Measurements from ENCODE around the gene HIBCH.
A peak's percentile ranks its signal among the peaks of the same experiment; 100 is the strongest.
"Not testable (repeated sequence)": the region's sequence is repeated elsewhere in the genome, so short reads cannot be mapped to it uniquely, and the experiment has no call there.

The HIBCH gene, protein sequence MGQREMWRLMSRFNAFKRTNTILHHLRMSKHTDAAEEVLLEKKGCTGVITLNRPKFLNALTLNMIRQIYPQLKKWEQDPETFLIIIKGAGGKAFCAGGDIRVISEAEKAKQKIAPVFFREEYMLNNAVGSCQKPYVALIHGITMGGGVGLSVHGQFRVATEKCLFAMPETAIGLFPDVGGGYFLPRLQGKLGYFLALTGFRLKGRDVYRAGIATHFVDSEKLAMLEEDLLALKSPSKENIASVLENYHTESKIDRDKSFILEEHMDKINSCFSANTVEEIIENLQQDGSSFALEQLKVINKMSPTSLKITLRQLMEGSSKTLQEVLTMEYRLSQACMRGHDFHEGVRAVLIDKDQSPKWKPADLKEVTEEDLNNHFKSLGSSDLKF

DNA sequence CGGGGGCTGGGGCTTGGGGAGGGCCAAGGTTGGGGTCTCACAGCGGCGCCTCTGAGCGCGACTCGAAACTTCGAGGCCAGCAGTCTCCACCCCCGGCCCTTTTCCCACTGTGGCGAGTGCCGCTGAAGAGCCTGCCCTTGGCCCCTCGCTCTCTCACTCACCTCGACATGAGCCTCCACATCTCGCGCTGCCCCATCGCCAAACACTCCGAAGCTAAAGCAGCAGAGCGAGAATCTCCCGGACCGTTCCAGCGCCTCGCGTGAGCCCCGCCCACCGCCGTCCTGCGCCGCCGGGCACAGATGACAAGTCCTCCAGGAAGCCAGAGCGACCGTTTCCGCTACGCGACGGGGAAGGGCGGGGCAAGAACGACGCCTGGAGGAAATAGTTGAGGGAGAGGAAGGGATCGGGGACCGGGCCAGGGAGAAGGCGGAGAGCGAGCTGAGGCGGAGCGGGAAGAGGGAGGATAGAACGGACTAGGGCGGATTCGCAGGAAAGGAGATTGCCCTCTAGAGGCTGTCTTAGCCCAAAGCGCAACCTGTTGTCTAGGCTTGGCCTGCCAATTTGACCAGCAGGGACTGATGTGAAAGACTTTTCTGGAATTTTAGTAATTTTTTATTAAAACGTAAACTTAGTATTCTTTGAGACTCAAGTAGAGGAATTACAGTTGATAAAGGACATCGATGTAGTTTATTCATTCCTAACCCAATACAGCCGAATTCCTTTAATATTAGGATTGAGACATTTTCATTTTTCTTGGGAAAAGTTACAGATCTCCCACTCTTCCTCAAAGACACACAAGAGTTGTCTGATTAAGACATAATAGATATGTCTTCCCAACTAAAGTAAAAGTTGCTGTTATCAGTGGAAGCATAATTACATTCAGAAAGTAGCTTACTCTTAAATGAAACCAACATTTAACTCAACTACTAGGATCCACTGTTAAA, at the start of gene HIBCH:
Gene HIBCH (minus strand): TSS at position 272 of the 944 bp plus-strand sequence. CDS start 76 bp downstream, at position 196.
- peak; percentile 86 to 89 for DNase-seq (ENCODE audit: low read depth in 2 of 2)

GRCh38 chr2:190367091-190367490, 47.5 kb upstream of the HIBCH start:
- DNase-seq (ENCODE audit: low read depth in 2 of 2), result no peak

DNA sequence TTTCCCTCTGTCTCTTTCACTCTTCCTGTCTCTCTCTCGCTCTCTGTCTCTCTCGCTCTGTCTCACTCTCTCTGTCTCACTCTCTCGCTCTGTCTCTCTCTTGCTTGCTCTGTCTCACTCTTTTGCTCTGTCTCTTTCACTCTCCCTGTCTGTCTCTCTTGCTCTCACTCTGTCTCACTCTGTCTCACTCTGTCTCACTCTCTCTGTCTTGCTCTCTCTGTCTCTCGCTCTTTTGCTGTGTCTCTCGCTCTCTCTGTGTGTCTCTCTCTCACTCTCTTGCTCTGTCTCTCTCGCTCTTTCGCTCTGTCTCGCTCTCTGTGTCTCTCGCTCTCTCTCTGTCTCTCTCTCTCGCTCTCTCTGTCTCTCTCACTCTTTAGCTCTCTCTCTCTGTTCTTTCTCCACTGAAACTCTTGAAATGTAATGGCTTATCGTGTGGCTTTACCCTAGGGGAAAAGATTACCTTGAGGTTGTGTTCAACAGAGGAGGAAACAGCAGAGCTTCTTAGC, 46.7 kb upstream of the HIBCH start:
- no peak for DNase-seq (ENCODE audit: low read depth in 2 of 2)

DNA sequence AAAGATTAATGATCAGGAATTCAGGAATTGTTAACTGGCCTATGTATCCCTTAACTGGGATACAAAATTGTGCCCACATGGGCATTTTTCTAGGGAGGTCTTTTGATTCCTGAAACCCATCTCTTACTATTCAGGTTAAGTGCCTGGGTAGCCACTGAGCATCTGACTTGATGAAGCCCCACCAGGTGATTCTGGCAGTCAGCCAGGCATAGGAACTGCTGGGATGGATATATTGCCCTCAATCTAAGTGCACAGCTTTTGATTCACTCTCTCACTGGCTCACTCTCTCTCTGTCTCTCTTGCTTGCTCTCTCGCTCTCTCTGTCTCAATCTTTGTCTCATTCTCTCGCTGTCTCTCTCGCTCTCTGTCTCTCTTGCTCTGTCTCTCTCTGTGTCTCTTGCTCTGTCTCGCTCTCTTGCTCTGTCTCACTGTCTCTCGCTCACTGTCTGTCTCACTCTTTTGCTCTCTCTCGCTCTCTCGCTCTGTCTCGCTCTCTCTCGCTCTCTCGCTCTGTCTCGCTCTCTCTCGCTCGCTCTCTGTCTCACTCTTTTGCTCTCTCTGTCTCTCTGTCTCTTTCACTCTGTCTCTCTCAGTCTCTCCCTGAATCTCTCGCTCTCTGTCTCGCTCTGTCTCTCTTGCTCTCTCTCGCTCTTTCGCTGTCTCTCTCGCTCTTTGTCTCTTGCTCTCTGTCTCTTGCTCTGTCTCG, 46.0 kb upstream of the HIBCH start:
- no peak for DNase-seq (ENCODE audit: low read depth in 2 of 2)

DNA sequence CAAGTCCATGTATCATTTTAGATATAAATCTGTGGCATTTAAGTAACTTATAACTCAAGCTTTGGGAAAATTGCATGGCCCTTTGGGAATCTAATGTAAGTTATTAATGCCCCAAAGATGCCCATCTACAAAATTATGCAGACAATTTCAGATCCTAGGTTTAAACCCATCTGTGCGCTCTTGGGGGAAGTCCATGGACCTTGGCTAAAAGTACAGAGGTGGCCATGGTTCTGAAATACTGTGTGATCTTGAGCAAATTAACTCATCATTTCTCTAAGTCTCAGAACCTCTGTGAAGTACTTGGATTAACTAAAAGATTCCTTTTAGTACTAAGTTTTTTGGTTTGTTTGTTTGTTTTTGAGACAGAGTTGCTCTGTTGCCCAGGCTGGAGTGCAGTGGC, 43.3 kb upstream of the HIBCH start:
- no peak for DNase-seq (ENCODE audit: low read depth in 2 of 2)

DNA sequence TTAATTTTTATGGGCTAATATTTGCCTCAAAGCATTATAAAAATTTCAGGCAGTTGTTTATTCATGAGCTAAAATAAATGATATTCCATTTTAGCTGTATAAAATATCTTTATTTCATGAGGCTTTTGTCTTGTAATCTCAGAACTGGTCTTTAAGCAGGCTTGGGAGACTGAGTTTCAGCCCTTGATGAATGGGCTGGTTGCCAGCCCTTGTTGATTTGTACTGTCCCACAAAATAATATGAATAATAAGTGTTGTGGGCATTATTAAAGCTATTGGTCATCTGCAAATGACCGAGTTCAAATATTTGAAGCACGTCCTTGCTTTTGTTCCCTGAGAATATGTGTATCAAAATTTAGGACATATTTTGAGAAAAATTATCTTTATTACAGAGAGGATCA, 41.9 kb upstream of the HIBCH start:
- no peak for DNase-seq (ENCODE audit: low read depth in 2 of 2)

DNA sequence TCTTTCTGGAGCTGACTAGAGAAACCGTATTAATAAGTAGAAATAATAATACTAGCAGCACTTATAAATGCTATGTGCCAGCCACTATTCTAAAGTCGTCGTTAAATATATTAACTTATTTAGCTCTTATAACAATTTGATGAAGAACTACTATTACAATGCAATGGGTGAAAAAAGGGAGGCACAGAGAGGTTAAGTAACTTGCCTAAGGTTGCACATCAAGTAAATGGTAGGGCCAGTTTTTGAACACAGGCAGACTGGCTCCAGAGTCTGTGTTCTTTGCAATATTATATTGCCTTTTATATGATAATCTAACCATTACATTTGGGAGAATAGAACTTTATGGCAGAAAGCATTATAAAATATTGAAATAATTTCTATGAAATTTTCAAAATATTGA, 41.3 kb upstream of the HIBCH start:
- DNase-seq (ENCODE audit: low read depth in 2 of 2), result no peak

GRCh38 chr2:190360561-190360960, 40.9 kb upstream of the HIBCH start:
- DNase-seq (ENCODE audit: low read depth in 2 of 2), result no peak

DNA sequence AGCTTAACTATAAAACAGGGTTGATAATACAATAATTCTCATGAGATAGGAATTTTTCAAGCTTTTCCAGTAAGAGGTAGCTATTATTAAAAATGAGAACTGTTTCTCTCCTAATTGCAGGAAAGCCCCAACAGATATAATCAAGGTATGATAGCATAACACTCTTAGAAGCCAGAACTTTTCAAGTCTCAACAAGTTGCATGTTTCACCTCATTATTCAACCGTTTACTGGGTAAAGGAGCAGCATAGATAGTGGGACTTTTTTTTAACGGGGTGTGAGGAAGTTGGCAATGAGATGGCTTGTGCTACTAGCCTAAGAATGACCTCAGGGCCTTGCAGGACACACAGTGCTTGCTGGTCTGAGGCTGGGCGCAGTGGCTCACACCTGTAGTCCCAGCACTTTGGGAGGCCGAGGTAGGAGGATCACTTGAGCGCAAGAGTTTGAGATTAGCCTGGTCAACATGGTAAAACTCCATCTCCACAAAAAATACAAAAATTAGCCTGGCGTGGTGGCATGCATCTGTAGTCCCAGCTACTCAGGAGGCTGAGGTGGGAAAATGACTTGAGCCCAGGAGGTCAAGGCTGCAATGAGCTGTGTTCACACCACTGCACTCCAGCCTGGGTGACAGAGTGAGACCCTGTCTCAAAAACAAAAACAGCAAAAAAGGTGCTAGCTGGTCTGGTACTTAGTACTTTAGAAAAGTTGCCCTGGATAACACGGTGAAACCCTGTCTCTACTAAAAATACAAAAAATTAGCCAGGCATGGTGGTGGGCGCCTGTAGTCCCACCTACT, 39.2 kb upstream of the HIBCH start:
- DNase-seq (ENCODE audit: low read depth in 2 of 2), result not testable (repeated sequence)

- no peak for DNase-seq (ENCODE audit: low read depth in 2 of 2)
These were observed 38.0 kb upstream of the HIBCH start for GRCh38 chr2:190357600-190357999.

- DNase-seq (ENCODE audit: low read depth in 2 of 2), result no peak
These were observed 36.5 kb upstream of the HIBCH start for GRCh38 chr2:190355968-190356644.

DNA sequence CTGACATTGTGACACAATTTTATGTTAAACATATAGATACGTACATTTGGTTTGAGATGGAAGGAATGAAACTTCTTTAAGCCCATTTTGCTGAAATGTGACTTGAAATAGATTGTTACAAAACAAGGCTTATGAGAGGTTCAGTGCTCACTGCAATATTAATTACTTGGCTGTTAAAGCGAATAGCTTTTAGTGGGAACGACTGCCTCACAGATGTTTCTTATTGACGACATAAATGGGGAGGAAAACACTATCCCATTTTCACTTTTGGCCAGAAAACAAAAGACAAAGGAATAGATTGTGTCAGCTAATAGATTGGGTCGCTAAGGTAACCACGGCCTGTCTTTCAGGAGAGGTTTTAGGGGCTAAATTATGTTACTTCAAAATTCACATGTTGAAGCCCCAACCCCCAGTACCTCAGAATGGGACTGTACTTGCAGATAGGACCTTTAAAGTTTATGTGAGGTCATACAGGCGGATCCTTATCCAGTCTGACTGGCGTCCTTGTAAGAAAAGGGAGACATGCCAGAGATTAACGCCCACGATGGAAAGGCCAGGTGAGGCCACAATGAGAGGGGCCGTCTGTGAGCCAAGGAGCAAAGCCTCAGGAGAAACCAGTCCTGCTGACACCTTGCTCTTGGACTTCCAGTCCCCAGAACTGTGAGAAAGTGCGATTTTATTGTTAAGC, 34.5 kb upstream of the HIBCH start:
- no peak for DNase-seq (ENCODE audit: low read depth in 2 of 2)

GRCh38 chr2:190353537-190353899, 33.9 kb upstream of the HIBCH start:
- no peak for DNase-seq (ENCODE audit: low read depth in 2 of 2)

DNA sequence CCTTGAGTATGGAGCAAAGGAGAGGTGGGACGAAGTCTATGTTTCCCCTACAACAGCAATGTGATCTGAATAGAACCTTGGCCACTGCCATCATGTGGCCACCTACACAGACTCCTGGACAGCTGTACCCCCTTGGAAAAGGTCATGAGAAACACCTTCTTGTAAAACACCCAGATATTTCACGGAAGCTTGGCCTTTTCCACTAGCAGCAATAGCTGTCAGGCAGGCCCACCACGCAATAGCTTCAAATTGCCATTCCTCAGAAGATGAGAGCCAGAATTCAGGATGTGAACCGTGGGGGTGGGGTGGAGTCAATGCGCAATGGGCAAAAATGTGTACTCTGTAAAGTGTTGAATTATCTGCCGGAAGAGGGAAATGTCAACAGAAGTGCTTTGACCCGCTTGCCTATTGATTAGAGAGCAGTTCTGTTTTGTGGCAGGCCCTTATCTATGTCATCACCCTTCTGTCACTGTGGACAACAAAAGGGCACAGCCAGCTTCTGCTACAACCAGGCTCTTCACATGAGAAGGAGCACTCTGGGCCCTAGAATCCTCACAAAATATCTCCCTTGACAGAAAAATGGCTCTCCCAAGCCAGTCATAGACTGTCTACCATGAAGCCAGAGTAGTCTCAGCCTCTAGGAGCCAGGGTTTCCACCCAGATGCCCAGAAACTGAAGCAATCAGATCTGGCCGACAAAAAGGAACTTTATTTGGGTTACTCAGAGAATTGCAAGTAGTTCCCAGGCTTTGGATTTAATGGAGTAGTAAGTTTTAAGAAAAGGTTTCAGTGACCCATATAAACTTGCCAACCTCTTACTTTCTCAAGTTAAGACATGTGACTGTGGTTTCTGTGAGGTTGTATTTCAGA, 33.3 kb upstream of the HIBCH start:
- DNase-seq (ENCODE audit: low read depth in 2 of 2), result no peak

- no peak for DNase-seq (ENCODE audit: low read depth in 2 of 2)
These were observed 32.3 kb upstream of the HIBCH start for GRCh38 chr2:190351955-190352354.

DNA sequence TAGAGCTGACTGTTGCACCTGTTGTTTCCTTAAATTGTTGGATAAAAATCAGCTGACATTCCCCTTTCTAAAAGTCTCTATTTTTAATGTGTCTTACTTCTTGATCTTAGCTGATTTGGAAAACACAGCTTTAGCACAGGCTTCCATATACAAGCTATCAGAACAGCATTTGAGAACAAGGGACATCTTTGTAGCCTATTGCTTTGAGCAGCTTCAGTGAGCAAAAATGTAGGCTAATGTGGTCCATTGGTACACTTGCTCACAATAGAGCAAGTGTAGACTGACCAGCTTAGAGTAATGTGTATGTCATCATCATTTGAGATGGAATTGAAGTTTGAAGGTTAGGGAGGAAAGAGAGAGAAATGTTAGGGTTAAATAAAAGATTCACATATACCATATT, 30.7 kb upstream of the HIBCH start:
- DNase-seq (ENCODE audit: low read depth in 2 of 2), result no peak

- DNase-seq (ENCODE audit: low read depth in 2 of 2), result peak in 1 of 2 donors; percentile 3
These were observed 24.7 kb upstream of the HIBCH start for GRCh38 chr2:190344276-190344827.

- DNase-seq (ENCODE audit: low read depth in 2 of 2), result peak in 1 of 2 donors; percentile 15
These were observed 24.1 kb upstream of the HIBCH start, which contains the start of gene INPP1 for GRCh38 chr2:190343536-190344275. Gene INPP1, plus strand, starts transcription at chr2:190343589. Its CDS starts 16,514 bp downstream, at chr2:190360103.
